HG03442 (cell line): ENCODE data around the gene NMUR1.

Source experiments
- ATAC-seq: cut with Tn5 transposase; IDR thresholded peaks from one replicate; pipeline ENCODE4 v1.9.1; 2021; ENCODE audit warnings: mild to moderate bottlenecking, moderate library complexity; ENCODE audit not compliant: unreplicated experiment

The NMUR1 gene

GRCh38 chr2:231554748-231555545, 24.7 kb upstream of the NMUR1 start:
- ATAC-seq, result no peak

GRCh38 chr2:231554327-231554726, 24.1 kb upstream of the NMUR1 start:
- ATAC-seq, result no peak

GRCh38 chr2:231552752-231553151, 22.5 kb upstream of the NMUR1 start:
- no peak for ATAC-seq

GRCh38 chr2:231549446-231550239, 19.4 kb upstream of the NMUR1 start:
- ATAC-seq, result no peak

- ATAC-seq, result no peak
Observed at GRCh38 chr2:231548752-231549151, 18.5 kb upstream of the NMUR1 start.

GRCh38 chr2:231547315-231548110, 17.3 kb upstream of the NMUR1 start:
- ATAC-seq, result no peak

DNA sequence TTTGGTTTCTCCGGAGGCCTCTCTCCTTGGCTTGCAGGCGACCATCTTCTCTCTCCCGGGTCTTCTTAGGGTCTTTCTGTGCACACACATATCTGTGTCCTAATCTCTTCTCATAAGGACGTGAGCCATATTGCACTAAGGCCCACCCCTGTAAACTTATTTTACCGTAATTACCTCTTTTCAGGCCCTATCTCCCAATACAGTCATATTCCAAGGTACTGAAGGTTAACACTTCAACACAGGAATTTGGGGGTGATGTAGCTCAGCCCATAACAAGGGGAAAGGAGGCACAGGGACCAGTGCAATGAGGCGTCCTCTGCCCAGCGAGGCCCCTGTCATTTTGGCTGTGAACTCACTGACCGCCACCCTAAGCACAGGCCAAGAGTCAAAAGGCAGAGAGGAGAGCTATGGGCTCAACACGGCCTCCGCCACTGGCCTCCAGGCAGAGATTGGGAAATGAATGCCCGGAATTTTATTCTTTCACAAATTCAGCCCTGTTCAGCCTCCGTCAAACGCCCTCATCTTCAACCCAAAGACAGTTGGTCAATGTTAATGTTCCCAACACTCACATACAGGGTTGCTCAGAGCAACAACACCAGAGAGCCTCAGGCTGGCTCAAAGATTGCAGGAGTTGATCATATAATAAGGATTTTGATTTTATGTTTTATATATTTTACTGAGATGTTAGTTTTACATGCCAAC, 15.9 kb upstream of the NMUR1 start:
- ATAC-seq, result no peak

DNA sequence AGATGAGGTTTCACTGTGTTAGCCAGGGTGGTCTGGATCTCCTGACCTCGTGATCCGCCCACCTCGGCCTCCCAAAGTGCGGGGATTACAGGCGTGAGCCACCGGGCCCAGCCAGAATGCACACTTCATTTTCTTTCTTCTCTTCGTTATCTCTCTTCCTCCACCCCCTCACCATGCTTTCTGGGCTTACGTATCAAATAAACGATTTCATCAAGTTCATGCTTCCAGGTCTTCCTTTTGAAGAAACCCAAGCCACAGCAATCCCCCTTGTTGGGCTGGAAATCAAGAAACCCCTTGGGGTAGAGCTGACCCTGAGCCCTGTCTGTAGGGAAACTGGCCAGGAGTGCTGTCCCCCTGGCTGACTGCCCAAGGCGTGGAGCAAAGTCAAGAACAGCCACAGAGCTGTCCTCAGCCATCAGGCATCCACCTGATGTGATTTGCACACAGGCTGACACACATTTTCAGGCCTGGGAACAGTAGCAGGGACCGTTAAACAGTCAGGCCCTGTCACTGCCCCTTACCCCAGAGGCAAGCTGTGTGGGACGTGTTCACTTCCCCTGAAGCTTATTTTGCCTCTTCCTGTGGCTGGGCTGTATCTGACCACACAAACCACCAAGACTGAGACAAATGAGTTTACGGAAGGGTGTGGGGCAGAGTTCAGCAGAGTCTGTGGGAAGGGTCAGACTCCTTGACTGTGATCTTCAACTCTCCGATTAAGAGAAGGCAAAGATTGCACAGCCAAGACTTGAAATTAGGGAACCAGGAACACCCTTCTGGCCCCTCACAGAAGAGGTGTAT, 15.1 kb upstream of the NMUR1 start:
- peak; percentile 97 for ATAC-seq

DNA sequence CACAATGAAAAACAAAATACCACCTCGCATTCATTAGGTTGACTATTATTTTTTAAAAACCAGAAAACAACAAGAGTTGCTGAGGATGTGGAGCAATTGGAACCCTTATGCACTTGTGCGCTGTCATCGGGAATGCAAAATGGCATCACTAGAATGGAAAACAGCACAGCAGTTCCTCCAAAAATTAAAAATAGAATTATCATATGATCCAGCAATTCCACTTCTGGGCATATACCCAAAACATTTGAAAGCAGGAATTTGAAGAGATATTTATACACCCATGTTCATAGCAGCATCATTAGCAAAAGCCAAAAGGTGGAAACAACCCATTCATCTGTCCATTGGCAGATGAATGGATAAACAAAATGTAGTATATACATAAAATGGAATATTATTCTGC, 11.9 kb upstream of the NMUR1 start:
- ATAC-seq, result no peak

DNA sequence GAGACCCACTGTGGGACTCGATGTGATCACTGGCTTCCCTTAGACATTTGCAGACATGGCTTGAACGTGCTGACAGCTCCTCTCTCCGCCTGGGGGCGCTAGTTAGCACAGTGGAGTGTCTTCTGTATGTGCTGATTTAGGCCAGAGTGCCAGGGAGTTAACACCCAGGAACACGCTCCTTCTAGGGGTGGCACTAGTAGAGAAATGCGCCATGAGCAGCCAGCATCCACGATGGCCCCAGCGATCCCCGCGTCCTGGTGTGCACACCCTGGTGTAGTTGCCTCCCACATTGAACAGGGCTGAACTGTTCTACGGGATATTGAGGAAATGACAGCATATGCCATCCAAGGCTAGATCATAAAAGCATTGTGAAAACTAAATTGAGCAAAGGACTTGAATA, 11.4 kb upstream of the NMUR1 start:
- ATAC-seq, result no peak

DNA sequence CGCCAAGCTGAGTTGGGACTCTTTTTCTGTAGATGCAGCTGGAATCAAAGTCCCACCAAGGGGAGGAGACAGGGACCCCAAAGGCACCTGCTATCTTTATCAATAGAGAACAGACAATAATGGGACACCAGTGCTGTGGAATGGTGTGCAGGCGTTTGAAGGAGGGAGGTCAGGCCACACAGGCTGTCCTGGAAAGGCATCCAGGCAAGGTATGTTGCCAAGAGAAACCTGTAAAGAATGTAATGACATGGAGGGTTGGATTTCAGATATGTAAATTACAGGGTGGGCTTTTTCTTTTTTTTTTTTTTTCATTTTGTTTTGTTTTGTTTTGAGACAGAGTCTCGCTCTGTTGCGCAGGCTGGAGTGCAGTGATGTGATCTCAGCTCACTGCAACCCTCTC, 9.7 kb upstream of the NMUR1 start:
- no peak for ATAC-seq

DNA sequence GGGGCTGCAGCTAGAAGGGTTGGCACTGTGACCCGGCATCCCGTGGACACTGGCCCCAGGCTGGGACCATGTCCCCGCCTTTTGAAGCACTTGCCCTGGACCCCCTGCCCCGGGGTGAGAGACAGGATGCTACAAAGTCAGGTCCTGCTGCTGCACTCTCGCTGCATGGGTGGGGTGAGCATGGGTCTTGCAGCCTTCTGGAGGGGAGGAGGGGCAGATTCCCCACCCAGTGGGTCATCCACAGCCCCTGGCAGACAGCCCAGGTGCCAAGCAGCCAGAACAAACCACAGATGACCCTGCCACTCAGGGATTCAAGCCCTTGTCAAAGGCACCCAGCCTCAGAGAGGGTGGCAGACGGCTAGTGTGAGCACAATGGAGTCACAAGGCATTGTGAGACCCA, 5.7 kb upstream of the NMUR1 start:
- ATAC-seq, result no peak

- no peak for ATAC-seq
Observed at GRCh38 chr2:231533777-231534125, 3.5 kb upstream of the NMUR1 start.

GRCh38 chr2:231533086-231533776, 3.0 kb upstream of the NMUR1 start:
- ATAC-seq, result no peak

DNA sequence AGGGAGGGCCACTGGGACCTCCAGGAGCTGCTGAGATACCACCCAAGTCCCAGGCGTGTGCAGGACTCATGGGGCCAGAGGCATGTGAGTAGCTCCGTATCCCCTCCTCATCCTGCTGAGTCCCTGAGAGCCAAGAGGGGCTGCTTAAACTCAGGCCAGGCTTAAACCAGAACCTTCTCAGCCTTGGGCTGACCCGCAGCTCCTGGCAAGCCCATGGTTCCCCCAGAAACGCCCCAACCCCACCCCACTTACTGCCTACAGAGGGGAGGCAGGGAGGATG, 2.5 kb upstream of the NMUR1 start:
- ATAC-seq, result no peak

DNA sequence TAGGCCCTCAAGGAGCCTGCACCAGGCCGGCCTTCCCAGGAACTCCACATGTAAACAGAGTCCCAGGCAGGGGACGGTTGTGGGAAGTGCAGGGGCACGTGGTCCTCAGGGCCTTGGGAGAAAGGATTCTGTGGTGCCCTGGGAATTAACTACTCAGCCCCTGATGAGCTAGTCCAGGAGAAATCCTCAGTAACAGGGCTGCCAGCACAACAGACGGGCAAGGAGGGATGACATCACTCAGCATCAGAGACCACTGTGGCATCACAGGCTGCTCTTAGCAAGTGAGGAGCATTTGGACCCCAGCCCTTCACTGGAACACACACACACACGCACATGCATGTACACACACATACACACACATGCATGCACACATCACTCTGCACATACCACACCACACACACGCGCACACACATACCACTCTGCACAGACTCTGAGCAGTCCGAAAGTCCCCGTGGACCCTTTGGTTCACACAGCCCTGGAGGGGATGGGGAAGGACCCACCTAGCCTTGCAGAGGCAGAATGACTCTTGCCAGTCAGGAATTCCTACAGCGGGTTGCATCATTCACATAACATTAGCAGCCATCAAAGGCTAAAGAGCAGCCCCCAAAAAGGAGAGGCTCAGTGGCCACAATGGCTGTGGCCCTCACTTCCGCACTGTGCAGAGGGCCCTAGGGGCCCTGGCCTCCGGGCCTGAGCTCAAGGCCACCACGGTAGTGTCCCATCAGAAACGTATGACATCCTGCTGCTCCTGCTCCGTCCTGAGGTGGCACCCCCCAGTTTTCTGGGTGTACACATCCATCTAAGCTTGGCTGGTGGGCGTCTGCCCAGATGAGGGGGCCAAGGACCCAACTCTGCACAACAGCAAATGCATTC, 1.9 kb upstream of the NMUR1 start:
- ATAC-seq, result no peak

DNA sequence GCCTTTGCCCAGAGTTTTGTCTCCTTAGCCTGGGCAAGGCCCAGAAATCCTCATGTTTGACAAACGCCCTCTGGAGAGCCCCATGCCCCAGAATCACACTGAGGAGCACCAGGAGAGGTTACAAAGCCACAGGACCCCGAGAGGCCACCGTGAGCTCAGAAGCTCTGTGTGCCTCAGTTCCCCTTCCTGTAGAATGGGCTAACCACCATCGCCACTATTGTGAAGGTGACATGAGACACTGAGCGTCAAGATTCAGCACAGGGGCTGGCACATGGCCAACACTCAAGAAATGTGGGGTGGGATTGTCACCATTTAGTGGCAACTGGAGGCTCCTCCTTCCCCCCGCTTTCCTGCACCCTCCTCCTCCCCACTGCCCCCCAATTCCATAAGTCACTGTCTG, 1.2 kb upstream of the NMUR1 start:
- ATAC-seq, result no peak

DNA sequence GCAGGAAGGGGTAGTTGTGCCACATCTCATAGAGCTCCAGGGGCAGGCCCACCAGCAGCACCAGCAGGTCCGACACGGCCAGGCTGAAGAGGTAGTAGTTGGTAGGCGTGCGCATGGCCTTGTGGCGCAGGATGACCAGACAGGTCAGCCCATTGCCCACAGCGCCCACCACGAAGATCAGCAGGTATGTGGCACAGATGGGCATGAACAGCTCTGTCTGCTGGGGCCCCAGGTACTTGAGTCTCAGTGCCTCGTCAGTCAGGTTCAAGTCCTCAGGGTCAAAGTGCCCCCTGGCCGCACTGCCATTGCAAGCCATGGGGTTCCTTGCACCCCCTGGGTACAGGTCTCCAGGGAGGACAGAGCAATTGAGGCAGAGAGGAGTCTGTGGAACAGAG, 1.6 kb downstream of the NMUR1 start:
- no peak for ATAC-seq
